Neural crest cell (in vitro differentiated cells): Measurements from ENCODE around the gene A1CF. TPM values are rescaled to one million over a fixed set of nuclear protein-coding genes. Genes with fewer than 3 reads are reported as not detected.
"Not testable (repeated sequence)": the region's sequence is repeated elsewhere in the genome, so short reads cannot be mapped to it uniquely, and the experiment has no call there.

ENCODE experiments used
- DNase-seq: peaks from one replicate; pipeline ENCODE4 v3.0.0; 2021; ENCODE audit warnings: low read depth, mixed read lengths, low spot score
- H3K27ac Mint-ChIP-seq: one replicate; pipeline ENCODE4 v1.8.0; 2021; ENCODE audit warnings: mild to moderate bottlenecking, mixed read lengths; ENCODE audit not compliant: unreplicated experiment
- H3K27me3 Mint-ChIP-seq: 2 replicates; pipeline ENCODE4 v1.8.0; 2021; ENCODE audit warnings: low read depth, mild to moderate bottlenecking, mixed read lengths
- H3K36me3 Mint-ChIP-seq: 2 replicates; pipeline ENCODE4 v1.8.0; 2021; ENCODE audit warnings: low read depth, mild to moderate bottlenecking, mixed read lengths
- H3K4me1 Mint-ChIP-seq: 2 replicates; pipeline ENCODE4 v1.8.0; 2021; ENCODE audit warnings: mixed read lengths
- H3K4me3 Mint-ChIP-seq: one replicate; pipeline ENCODE4 v1.8.0; 2021; ENCODE audit warnings: mild to moderate bottlenecking, mixed read lengths
- H3K9me3 Mint-ChIP-seq: 2 replicates; pipeline ENCODE4 v1.8.0; 2021; ENCODE audit warnings: mixed read lengths
- CTCF ChIP-seq: fragments of 200-600 bp; sonication (generic); conservative IDR thresholded peaks from 2 replicates; pipeline ENCODE4 v1.5.0; 2021; ENCODE audit warnings: antibody characterized with exemption, mild to moderate bottlenecking
- total RNA-seq: library from RNA; stranded (reverse); gene quantifications from 2 replicates; pipeline ENCODE4 v1.2.1, GENCODE V29; 2021

The A1CF gene
- total RNA-seq, 1 donor from 2014 or later: not detected

DNA sequence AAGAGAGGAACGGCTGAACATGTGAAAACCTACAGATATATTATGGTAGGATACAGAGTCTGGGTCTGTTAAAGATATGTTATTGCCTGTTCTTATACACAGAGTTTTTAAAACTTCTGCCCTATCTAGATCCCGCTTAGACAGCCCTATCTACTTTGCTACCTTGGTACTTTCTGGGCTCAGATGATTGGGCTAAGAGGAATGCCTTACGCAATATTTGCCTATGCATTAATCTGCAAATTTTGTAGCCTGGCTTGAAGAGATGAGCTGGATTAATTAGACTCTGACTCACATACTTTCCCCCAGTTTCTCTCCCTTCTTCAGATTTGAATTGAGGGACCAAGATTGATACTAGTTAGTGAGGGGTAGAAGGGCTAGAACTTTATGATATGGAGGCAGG is 33.6 kb upstream of the A1CF start:
- H3K27ac Mint-ChIP-seq: no peak overlapping the region
- no peaks in the 10 kb centered on the region for H3K4me1 Mint-ChIP-seq
- no peak for TF ChIP-seq CTCF
- H3K27me3 Mint-ChIP-seq: peaks cover 32% of the 10 kb centered on the region
- DNase-seq: no peak
- H3K4me3 Mint-ChIP-seq: no peak overlapping the region
- H3K36me3 Mint-ChIP-seq: peaks cover 2% of the 10 kb centered on the region
- peaks cover 7% of the 10 kb centered on the region for H3K9me3 Mint-ChIP-seq

DNA sequence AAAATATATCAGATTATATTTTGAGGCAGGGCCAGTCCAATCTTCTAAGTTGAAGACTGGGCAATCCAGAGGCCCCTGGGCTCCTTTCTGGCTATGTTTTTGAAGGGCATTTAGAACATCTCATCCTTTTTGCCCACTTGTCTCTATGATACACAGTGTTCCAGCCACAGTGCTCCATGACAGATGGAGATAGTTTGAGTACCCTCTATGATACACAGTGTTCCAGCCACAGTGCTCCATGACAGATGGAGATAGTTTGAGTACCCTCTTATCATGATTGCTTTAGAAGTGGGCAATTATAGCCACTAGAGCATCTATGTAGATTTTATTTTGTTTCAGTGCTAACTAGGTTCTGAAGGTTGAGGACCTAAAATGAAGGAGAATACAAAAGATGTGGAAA is 33.1 kb upstream of the A1CF start:
- TF ChIP-seq CTCF: no peak
- Mint-ChIP-seq H3K27ac (no peak overlapping the region), H3K9me3 (peaks cover 5% of the 10 kb centered on the region), H3K27me3 (peaks cover 32% of the 10 kb centered on the region), H3K36me3 (no peaks in the 10 kb centered on the region), H3K4me3 (no peak overlapping the region), H3K4me1 (no peaks in the 10 kb centered on the region)
- no peak for DNase-seq

GRCh38 chr10:50917486-50917885 is 32.1 kb upstream of the A1CF start:
- DNase-seq: no peak
- H3K9me3 Mint-ChIP-seq: peaks cover 5% of the 10 kb centered on the region
- no peak for TF ChIP-seq CTCF
- no peaks in the 10 kb centered on the region for H3K4me1 Mint-ChIP-seq
- H3K27ac Mint-ChIP-seq: no peak overlapping the region
- no peaks in the 10 kb centered on the region for H3K36me3 Mint-ChIP-seq
- no peak overlapping the region for H3K4me3 Mint-ChIP-seq
- H3K27me3 Mint-ChIP-seq: peaks cover 33% of the 10 kb centered on the region

- peaks cover 4% of the 10 kb centered on the region for H3K27me3 Mint-ChIP-seq
- no peaks in the 10 kb centered on the region for H3K4me1 Mint-ChIP-seq
- no peaks in the 10 kb centered on the region for H3K9me3 Mint-ChIP-seq
- DNase-seq: no peak
- H3K4me3 Mint-ChIP-seq: no peak overlapping the region
- no peak for TF ChIP-seq CTCF
- H3K36me3 Mint-ChIP-seq: no peaks in the 10 kb centered on the region
- no peak overlapping the region for H3K27ac Mint-ChIP-seq
Measured at GRCh38 chr10:50909334-50910014, 24.0 kb upstream of the A1CF start.

DNA sequence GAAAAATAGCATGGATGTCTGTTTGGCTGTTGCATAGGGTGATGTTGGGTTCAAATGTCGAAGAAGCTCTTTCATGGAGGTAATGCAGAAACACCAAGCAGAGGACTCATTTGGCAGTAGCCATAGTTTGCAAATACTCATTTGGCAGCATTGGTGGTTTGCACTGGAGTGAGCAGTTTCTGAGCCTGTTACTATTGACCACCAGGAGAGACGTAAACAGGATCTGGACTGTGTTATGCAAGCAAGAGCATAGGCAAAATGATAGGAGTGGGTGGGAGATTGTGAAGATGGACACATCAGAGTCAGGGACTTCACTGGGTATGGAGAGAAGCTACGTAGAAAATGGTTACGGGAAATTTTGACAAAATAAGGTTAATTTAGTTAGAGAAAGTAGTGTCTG is 22.9 kb upstream of the A1CF start:
- DNase-seq: no peak
- H3K36me3 Mint-ChIP-seq: no peaks in the 10 kb centered on the region
- H3K9me3 Mint-ChIP-seq: no peaks in the 10 kb centered on the region
- TF ChIP-seq CTCF: no peak
- peaks cover under 1% of the 10 kb centered on the region for H3K27me3 Mint-ChIP-seq
- no peaks in the 10 kb centered on the region for H3K4me1 Mint-ChIP-seq
- H3K27ac Mint-ChIP-seq: no peak overlapping the region
- no peak overlapping the region for H3K4me3 Mint-ChIP-seq

- peaks cover 12% of the 10 kb centered on the region for H3K27me3 Mint-ChIP-seq
- H3K4me1 Mint-ChIP-seq, H3K9me3 Mint-ChIP-seq, H3K27ac Mint-ChIP-seq, H3K36me3 Mint-ChIP-seq, DNase-seq, H3K4me3 Mint-ChIP-seq: not testable (repeated sequence)
Measured at GRCh38 chr10:50905797-50906196, 20.4 kb upstream of the A1CF start.
